Measurements from ENCODE around the gene ST6GALNAC4. TPM values are rescaled to one million over a fixed set of nuclear protein-coding genes. Genes with fewer than 3 reads are reported as not detected.

ST6GALNAC4 gene
- total and polyA plus RNA-seq, 10 of the 15 experiments (the other 5 are each of a cell fraction or from before 2014, with no cell fraction given) = 4.2 to 63.2 (median 35.2) TPM

DNA sequence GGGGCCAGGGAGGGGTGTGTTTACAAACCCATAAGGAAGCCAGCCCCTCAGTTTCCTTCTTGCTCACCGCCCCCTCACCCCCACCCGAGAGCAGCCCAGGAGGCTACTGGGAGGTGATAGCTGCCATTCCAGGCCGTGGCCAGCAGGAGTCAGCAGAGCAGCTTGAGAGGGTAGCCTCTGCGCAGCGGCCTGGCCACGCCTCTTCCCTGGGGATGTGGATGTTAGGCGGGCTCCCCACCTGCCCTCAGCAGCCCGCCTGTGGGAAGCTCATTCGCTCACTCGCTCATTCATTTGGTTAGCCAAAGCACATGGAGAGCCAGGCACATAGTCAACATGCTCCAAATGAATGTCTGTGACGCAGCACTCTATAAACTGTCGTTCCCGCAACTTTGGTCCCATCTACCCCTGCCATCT lies 26.9 kb upstream of the ST6GALNAC4 start (continued):
- TF ChIP-seq, protein P1, sequence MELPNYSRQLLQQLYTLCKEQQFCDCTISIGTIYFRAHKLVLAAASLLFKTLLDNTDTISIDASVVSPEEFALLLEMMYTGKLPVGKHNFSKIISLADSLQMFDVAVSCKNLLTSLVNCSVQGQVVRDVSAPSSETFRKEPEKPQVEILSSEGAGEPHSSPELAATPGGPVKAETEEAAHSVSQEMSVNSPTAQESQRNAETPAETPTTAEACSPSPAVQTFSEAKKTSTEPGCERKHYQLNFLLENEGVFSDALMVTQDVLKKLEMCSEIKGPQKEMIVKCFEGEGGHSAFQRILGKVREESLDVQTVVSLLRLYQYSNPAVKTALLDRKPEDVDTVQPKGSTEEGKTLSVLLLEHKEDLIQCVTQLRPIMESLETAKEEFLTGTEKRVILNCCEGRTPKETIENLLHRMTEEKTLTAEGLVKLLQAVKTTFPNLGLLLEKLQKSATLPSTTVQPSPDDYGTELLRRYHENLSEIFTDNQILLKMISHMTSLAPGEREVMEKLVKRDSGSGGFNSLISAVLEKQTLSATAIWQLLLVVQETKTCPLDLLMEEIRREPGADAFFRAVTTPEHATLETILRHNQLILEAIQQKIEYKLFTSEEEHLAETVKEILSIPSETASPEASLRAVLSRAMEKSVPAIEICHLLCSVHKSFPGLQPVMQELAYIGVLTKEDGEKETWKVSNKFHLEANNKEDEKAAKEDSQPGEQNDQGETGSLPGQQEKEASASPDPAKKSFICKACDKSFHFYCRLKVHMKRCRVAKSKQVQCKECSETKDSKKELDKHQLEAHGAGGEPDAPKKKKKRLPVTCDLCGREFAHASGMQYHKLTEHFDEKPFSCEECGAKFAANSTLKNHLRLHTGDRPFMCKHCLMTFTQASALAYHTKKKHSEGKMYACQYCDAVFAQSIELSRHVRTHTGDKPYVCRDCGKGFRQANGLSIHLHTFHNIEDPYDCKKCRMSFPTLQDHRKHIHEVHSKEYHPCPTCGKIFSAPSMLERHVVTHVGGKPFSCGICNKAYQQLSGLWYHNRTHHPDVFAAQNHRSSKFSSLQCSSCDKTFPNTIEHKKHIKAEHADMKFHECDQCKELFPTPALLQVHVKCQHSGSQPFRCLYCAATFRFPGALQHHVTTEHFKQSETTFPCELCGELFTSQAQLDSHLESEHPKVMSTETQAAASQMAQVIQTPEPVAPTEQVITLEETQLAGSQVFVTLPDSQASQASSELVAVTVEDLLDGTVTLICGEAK (IDR thresholded peaks at IDR 0.05; ENCODE audit: borderline replicate concordance) = no peak
- TF ChIP-seq, protein P2, sequence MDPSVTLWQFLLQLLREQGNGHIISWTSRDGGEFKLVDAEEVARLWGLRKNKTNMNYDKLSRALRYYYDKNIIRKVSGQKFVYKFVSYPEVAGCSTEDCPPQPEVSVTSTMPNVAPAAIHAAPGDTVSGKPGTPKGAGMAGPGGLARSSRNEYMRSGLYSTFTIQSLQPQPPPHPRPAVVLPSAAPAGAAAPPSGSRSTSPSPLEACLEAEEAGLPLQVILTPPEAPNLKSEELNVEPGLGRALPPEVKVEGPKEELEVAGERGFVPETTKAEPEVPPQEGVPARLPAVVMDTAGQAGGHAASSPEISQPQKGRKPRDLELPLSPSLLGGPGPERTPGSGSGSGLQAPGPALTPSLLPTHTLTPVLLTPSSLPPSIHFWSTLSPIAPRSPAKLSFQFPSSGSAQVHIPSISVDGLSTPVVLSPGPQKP (IDR thresholded peaks at IDR 0.05; ENCODE audit: low read depth, low read length) = no peak
- TF ChIP-seq CEBPB (IDR thresholded peaks at IDR 0.05; ENCODE audit: borderline replicate concordance in 1 of 2, low read depth in 2 of 2, low read length in 2 of 2) = no peak
- no peak for TF ChIP-seq JUNB (IDR thresholded peaks at IDR 0.05)
- TF ChIP-seq WRNIP1 (IDR thresholded peaks at IDR 0.05; ENCODE audit: borderline replicate concordance, low read depth, low read length) = no peak
- no peak; the same call in 1 of the 2 replicates for TF ChIP-seq RB1 (IDR thresholded peaks at IDR 0.05; ENCODE audit: borderline replicate concordance)
- TF ChIP-seq ZNF274 (IDR thresholded peaks at IDR 0.05; ENCODE audit: insufficient read depth, insufficient read length) = no peak
- no peak for TF ChIP-seq STAT1 (conservative IDR thresholded peaks at IDR 0.05)
- TF ChIP-seq, protein P3, sequence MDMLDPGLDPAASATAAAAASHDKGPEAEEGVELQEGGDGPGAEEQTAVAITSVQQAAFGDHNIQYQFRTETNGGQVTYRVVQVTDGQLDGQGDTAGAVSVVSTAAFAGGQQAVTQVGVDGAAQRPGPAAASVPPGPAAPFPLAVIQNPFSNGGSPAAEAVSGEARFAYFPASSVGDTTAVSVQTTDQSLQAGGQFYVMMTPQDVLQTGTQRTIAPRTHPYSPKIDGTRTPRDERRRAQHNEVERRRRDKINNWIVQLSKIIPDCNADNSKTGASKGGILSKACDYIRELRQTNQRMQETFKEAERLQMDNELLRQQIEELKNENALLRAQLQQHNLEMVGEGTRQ (IDR thresholded peaks at IDR 0.05; ENCODE audit: borderline replicate concordance, low read depth, low read length) = no peak
- TF ChIP-seq SMAD5 (IDR thresholded peaks at IDR 0.05; ENCODE audit: low read depth) = no peak
- TF ChIP-seq, protein P4, sequence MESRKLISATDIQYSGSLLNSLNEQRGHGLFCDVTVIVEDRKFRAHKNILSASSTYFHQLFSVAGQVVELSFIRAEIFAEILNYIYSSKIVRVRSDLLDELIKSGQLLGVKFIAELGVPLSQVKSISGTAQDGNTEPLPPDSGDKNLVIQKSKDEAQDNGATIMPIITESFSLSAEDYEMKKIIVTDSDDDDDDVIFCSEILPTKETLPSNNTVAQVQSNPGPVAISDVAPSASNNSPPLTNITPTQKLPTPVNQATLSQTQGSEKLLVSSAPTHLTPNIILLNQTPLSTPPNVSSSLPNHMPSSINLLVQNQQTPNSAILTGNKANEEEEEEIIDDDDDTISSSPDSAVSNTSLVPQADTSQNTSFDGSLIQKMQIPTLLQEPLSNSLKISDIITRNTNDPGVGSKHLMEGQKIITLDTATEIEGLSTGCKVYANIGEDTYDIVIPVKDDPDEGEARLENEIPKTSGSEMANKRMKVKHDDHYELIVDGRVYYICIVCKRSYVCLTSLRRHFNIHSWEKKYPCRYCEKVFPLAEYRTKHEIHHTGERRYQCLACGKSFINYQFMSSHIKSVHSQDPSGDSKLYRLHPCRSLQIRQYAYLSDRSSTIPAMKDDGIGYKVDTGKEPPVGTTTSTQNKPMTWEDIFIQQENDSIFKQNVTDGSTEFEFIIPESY (IDR thresholded peaks at IDR 0.05) = no peak
- TF ChIP-seq, protein P5, sequence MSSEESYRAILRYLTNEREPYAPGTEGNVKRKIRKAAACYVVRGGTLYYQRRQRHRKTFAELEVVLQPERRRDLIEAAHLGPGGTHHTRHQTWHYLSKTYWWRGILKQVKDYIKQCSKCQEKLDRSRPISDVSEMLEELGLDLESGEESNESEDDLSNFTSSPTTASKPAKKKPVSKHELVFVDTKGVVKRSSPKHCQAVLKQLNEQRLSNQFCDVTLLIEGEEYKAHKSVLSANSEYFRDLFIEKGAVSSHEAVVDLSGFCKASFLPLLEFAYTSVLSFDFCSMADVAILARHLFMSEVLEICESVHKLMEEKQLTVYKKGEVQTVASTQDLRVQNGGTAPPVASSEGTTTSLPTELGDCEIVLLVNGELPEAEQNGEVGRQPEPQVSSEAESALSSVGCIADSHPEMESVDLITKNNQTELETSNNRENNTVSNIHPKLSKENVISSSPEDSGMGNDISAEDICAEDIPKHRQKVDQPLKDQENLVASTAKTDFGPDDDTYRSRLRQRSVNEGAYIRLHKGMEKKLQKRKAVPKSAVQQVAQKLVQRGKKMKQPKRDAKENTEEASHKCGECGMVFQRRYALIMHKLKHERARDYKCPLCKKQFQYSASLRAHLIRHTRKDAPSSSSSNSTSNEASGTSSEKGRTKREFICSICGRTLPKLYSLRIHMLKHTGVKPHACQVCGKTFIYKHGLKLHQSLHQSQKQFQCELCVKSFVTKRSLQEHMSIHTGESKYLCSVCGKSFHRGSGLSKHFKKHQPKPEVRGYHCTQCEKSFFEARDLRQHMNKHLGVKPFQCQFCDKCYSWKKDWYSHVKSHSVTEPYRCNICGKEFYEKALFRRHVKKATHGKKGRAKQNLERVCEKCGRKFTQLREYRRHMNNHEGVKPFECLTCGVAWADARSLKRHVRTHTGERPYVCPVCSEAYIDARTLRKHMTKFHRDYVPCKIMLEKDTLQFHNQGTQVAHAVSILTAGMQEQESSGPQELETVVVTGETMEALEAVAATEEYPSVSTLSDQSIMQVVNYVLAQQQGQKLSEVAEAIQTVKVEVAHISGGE (CRISPR knock-in tag; IDR thresholded peaks at IDR 0.05) = no peak
- TF ChIP-seq KLF5 (IDR thresholded peaks at IDR 0.05; ENCODE audit: partially characterized antibody) = no peak
- TF ChIP-seq RFX5 (IDR thresholded peaks at IDR 0.05; ENCODE audit: low read depth, low read length) = no peak
- TF ChIP-seq, protein P6, sequence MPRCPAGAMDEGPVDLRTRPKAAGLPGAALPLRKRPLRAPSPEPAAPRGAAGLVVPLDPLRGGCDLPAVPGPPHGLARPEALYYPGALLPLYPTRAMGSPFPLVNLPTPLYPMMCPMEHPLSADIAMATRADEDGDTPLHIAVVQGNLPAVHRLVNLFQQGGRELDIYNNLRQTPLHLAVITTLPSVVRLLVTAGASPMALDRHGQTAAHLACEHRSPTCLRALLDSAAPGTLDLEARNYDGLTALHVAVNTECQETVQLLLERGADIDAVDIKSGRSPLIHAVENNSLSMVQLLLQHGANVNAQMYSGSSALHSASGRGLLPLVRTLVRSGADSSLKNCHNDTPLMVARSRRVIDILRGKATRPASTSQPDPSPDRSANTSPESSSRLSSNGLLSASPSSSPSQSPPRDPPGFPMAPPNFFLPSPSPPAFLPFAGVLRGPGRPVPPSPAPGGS (IDR thresholded peaks at IDR 0.05; ENCODE audit: borderline replicate concordance, insufficient read depth, low read depth, low read length, poor library complexity, severe bottlenecking) = no peak
- no peak for TF ChIP-seq NR2C2 (IDR thresholded peaks at IDR 0.05; ENCODE audit: borderline replicate concordance, control insufficient read depth, insufficient read length, low read depth)
- TF ChIP-seq ZBED1 (IDR thresholded peaks at IDR 0.05; ENCODE audit: borderline replicate concordance) = no peak
